ENCODE data around the gene SUCLG2.

SUCLG2 gene

DNA sequence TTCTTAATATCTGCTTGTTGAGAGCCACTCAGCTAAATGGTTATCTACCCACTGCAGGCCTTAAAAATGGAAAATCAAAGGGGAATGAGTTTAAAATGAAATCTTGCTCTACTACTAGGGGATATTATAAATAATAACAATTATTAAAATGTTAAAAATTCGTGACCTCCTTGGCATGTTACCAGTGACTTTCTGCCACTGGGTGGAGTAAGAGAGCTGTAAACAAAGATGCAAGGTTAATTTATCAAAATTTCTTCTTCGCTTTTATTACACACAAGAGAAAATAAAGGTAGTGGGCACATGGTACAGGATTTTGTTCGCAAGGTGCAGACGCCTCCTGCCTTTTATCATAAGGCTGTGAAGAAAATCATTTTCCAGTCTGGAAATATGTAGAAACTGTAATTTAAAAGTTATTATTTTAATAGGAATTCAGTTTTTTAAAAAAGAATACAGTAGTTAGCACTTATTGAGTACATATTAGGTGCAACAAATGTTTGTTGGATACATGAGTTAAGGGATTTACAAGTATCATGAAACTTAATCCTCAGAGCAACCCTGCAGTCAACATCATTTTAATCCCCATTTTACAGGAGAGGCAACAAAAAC is 272.6 kb downstream of the SUCLG2 start:
- H3K9me3 ChIP-seq (ENCODE audit: control insufficient read depth, low read length), result no peaks in the 10 kb centered on the region
- no peaks in the 10 kb centered on the region for H3K27me3 ChIP-seq (replicated peaks; ENCODE audit: control insufficient read depth, insufficient read depth, low read length, poor library complexity, severe bottlenecking)
- no peaks in the 10 kb centered on the region for H3K4me1 ChIP-seq (ENCODE audit: control insufficient read depth, insufficient read depth, low read length, poor library complexity, severe bottlenecking)
- no peak overlapping the region for H3K4me3 ChIP-seq (ENCODE audit: insufficient read depth, low read depth, low read length, poor library complexity, severe bottlenecking)
- peaks cover 11% of the 10 kb centered on the region for H3K36me3 ChIP-seq (ENCODE audit: control insufficient read depth, insufficient read depth, low read length)
- H3K27ac ChIP-seq (ENCODE audit: insufficient read depth, low read length, poor library complexity, severe bottlenecking), result no peak overlapping the region
- DNase-seq, result no peak

DNA sequence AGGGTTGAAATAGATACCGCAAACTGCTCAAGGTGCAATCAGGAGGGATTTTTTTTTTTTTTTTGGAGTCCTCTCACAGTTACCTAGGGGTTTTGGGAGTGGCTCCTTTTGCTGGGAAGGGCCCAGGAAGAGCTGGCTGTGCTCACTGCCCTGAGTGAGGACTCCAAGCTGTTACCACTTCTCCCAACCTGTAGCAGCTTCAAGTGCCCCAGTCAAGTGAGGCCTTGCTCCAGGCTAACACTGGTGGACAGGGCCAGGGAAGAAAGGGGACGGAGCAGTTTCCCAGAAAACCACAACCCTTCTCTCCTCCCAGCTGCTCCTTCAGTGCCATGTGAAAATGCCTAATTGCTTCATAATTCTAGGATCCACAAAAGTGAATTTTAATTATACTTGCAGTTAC is 274.3 kb downstream of the SUCLG2 start:
- Histone ChIP-seq H3K36me3 (ENCODE audit: control insufficient read depth, insufficient read depth, low read length) (peaks cover 22% of the 10 kb centered on the region), H3K9me3 (ENCODE audit: control insufficient read depth, low read length) (no peaks in the 10 kb centered on the region), H3K4me3 (ENCODE audit: insufficient read depth, low read depth, low read length, poor library complexity, severe bottlenecking) (no peak overlapping the region), H3K27me3 (replicated peaks; ENCODE audit: control insufficient read depth, insufficient read depth, low read length, poor library complexity, severe bottlenecking) (no peaks in the 10 kb centered on the region), H3K4me1 (ENCODE audit: control insufficient read depth, insufficient read depth, low read length, poor library complexity, severe bottlenecking) (no peaks in the 10 kb centered on the region), H3K27ac (ENCODE audit: insufficient read depth, low read length, poor library complexity, severe bottlenecking) (no peak overlapping the region)
- no peak for DNase-seq

DNA sequence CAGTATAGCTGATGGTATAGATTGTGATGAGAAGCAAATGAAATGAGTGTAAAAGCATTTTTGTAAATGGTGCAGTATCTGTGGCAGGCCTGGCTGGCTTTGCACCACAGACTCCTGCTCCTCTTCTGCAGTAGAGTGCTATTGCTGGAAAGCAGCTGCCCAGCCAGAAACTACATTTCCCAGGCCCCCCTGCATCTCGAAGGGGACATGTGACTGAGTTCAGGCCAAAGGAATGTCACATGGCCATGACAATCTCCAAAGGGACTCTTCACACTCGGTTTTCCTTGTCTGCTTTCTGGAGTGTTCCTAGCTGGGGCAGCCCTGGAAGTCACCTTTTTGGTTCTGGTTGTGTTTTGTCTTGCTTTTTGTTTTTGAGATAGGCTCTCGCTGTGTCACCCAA is 277.1 kb downstream of the SUCLG2 start:
- H3K4me3 ChIP-seq (ENCODE audit: insufficient read depth, low read depth, low read length, poor library complexity, severe bottlenecking), result no peak overlapping the region
- H3K4me1 ChIP-seq (ENCODE audit: control insufficient read depth, insufficient read depth, low read length, poor library complexity, severe bottlenecking), result no peaks in the 10 kb centered on the region

DNA sequence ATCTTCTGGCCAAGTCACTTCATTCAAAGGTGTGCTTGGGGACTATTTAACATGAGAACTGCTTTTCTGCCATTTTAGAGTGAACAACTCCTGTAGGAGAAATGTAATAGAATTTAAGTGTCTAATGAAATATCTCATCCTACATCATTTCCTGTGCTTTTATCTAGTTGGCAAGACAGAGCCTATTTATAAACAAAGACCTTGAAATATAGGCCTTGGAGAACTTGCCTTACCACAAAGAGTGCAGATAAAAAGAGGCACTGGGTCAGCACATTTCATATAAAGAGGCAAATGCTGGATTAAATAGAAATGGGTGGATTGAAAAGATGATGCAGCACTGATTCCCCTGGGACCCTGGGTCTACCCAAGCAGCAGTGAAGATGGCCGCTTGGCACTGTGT is 278.0 kb downstream of the SUCLG2 start:
- no peaks in the 10 kb centered on the region for H3K4me1 ChIP-seq (ENCODE audit: control insufficient read depth, insufficient read depth, low read length, poor library complexity, severe bottlenecking)
- H3K4me3 ChIP-seq (ENCODE audit: insufficient read depth, low read depth, low read length, poor library complexity, severe bottlenecking), result no peak overlapping the region
- no peak overlapping the region for H3K27ac ChIP-seq (ENCODE audit: insufficient read depth, low read length, poor library complexity, severe bottlenecking)
- H3K36me3 ChIP-seq (ENCODE audit: control insufficient read depth, insufficient read depth, low read length), result peaks cover 29% of the 10 kb centered on the region
- H3K27me3 ChIP-seq (replicated peaks; ENCODE audit: control insufficient read depth, insufficient read depth, low read length, poor library complexity, severe bottlenecking), result no peaks in the 10 kb centered on the region
- DNase-seq, result no peak
- no peaks in the 10 kb centered on the region for H3K9me3 ChIP-seq (ENCODE audit: control insufficient read depth, low read length)

More for the DNA sequence above, 277.1 kb downstream of the SUCLG2 start:
- Histone ChIP-seq H3K27me3 (replicated peaks; ENCODE audit: control insufficient read depth, insufficient read depth, low read length, poor library complexity, severe bottlenecking) (no peaks in the 10 kb centered on the region), H3K9me3 (ENCODE audit: control insufficient read depth, low read length) (no peaks in the 10 kb centered on the region), H3K36me3 (ENCODE audit: control insufficient read depth, insufficient read depth, low read length) (peaks cover 28% of the 10 kb centered on the region), H3K27ac (ENCODE audit: insufficient read depth, low read length, poor library complexity, severe bottlenecking) (no peak overlapping the region)
- no peak for DNase-seq

DNA sequence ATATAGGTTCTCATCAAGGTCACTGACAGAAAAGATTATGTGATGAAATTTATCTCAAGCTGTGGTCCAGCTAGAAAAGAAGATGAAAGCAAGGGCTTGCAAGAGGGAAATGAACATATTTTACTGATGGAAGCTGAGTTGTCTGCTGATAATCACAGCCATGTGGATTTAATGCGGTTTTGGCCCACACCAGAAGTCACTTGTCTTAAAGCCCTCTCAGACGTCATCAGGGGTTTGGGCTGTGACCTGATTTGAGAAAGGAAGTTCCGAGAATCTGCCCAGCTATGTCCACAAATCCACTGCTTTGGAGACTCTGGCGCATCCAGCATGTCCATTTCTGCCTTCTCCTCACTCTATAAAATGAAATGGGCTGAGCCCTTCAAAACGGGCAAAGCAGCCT is 278.4 kb downstream of the SUCLG2 start:
- no peaks in the 10 kb centered on the region for H3K4me1 ChIP-seq (ENCODE audit: control insufficient read depth, insufficient read depth, low read length, poor library complexity, severe bottlenecking)
- no peak overlapping the region for H3K4me3 ChIP-seq (ENCODE audit: insufficient read depth, low read depth, low read length, poor library complexity, severe bottlenecking)
- no peak for DNase-seq
- H3K36me3 ChIP-seq (ENCODE audit: control insufficient read depth, insufficient read depth, low read length), result peaks cover 29% of the 10 kb centered on the region
- no peaks in the 10 kb centered on the region for H3K27me3 ChIP-seq (replicated peaks; ENCODE audit: control insufficient read depth, insufficient read depth, low read length, poor library complexity, severe bottlenecking)
- no peak overlapping the region for H3K27ac ChIP-seq (ENCODE audit: insufficient read depth, low read length, poor library complexity, severe bottlenecking)
- no peaks in the 10 kb centered on the region for H3K9me3 ChIP-seq (ENCODE audit: control insufficient read depth, low read length)

DNA sequence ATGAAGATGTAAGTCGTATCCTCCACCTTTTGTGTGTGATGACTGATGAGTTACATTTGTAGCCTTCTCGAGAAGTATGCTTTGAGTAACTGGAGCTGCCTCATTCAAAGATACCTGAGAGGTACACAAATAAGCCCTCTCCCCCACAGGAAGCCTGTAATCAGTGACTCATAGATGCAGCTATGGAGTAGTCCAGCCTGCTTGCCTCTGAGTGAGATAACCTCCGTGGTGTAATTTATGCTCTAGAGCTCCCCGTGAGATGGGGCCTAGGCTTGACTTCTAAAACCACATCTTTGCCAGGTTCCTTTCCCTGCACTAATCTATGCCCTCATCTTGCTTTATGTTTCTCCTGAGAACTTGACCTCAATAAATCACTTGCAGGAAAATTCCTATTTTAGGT is 291.7 kb downstream of the SUCLG2 start:
- Histone ChIP-seq H3K36me3 (ENCODE audit: control insufficient read depth, insufficient read depth, low read length) (no peaks in the 10 kb centered on the region), H3K4me1 (ENCODE audit: control insufficient read depth, insufficient read depth, low read length, poor library complexity, severe bottlenecking) (no peaks in the 10 kb centered on the region), H3K9me3 (ENCODE audit: control insufficient read depth, low read length) (no peaks in the 10 kb centered on the region), H3K27me3 (replicated peaks; ENCODE audit: control insufficient read depth, insufficient read depth, low read length, poor library complexity, severe bottlenecking) (no peaks in the 10 kb centered on the region), H3K27ac (ENCODE audit: insufficient read depth, low read length, poor library complexity, severe bottlenecking) (no peak overlapping the region), H3K4me3 (ENCODE audit: insufficient read depth, low read depth, low read length, poor library complexity, severe bottlenecking) (no peak overlapping the region)
- no peak for DNase-seq

DNA sequence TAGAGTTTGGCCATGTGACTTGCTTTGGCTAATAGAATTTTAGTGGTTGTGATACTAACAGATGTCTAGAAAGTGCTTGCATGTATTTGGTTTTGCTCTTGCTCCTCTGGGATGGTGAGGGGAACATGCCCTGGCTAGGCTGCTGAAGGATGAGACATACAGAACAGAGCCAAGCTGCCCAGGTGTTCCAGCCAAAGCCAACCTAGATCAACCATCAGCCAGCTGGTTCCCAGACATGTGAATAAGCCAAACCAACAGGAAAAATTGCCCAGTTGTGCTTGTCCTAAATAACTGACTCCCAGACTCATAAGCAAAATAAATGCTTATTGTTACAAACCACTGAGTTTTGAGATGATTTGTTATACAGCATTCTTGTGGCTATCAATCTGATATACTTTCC is 292.6 kb downstream of the SUCLG2 start:
- Histone ChIP-seq H3K27ac (ENCODE audit: insufficient read depth, low read length, poor library complexity, severe bottlenecking) (no peak overlapping the region), H3K9me3 (ENCODE audit: control insufficient read depth, low read length) (no peaks in the 10 kb centered on the region), H3K4me1 (ENCODE audit: control insufficient read depth, insufficient read depth, low read length, poor library complexity, severe bottlenecking) (no peaks in the 10 kb centered on the region), H3K4me3 (ENCODE audit: insufficient read depth, low read depth, low read length, poor library complexity, severe bottlenecking) (no peak overlapping the region), H3K27me3 (replicated peaks; ENCODE audit: control insufficient read depth, insufficient read depth, low read length, poor library complexity, severe bottlenecking) (no peaks in the 10 kb centered on the region), H3K36me3 (ENCODE audit: control insufficient read depth, insufficient read depth, low read length) (no peaks in the 10 kb centered on the region)
- DNase-seq, result no peak

DNA sequence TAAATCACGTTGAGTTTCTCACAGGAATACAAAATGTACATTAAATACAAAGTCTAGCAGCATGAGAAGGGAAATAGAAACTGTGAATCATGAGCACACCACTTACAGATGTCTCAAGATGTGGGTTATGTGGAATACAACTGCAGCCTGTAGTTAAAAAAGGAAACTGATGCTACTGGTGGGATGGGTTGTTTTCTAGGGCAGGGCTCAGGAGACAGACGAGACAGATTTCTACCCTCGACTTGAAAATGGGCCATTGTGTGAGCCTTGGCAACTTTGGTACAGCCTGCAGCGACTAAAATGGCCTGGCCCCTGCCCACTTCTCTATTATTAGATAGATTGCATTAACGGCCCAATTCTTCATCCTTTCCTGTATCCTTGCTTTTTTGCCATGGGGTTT is 293.1 kb downstream of the SUCLG2 start:
- no peaks in the 10 kb centered on the region for H3K36me3 ChIP-seq (ENCODE audit: control insufficient read depth, insufficient read depth, low read length)
- no peaks in the 10 kb centered on the region for H3K4me1 ChIP-seq (ENCODE audit: control insufficient read depth, insufficient read depth, low read length, poor library complexity, severe bottlenecking)
- H3K27ac ChIP-seq (ENCODE audit: insufficient read depth, low read length, poor library complexity, severe bottlenecking), result no peak overlapping the region
- no peak overlapping the region for H3K4me3 ChIP-seq (ENCODE audit: insufficient read depth, low read depth, low read length, poor library complexity, severe bottlenecking)
- no peaks in the 10 kb centered on the region for H3K27me3 ChIP-seq (replicated peaks; ENCODE audit: control insufficient read depth, insufficient read depth, low read length, poor library complexity, severe bottlenecking)
- no peak for DNase-seq
- no peaks in the 10 kb centered on the region for H3K9me3 ChIP-seq (ENCODE audit: control insufficient read depth, low read length)

DNA sequence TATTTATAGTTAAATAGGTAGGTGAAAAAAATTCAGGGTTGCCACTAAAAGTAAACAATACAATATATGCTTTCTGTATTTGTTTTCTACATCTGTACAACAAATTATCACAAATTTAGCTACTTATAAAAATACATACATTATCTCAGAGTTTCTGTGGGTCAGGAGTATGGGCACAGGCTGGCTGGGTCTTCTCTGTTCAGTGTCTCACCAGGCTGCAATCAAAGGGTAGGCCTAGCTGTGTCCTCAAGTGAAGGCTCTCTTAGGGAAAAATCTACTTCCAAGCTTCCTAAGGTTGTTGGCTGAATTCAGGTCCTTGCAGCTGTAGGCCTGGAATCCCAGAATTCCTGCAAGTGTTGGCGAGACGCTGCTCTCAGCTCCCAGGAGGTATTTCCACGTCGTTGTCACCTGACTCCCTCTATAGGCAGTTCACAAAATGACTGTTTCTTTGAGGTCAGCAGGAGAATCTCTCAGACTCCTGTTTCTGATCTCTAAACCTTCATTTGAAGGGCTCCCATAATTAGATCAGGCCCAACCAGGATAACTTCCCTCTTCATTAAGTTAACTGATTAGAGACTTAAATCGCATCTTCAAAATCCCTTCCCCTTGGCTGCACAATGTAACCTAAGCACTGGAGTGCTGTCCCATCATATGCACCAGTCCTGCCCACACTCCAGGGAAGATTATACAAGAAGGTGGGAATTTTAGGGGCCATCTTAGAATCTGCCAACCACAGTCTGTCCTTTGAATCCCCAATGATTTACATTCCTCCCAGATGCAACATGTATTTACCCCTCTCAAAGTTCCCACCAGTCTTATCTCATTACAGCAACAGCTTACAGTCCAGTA is 296.6 kb downstream of the SUCLG2 start:
- H3K9me3 ChIP-seq (ENCODE audit: control insufficient read depth, low read length), result no peaks in the 10 kb centered on the region
- H3K36me3 ChIP-seq (ENCODE audit: control insufficient read depth, insufficient read depth, low read length), result no peaks in the 10 kb centered on the region
- DNase-seq, result no peak
- H3K27me3 ChIP-seq (replicated peaks; ENCODE audit: control insufficient read depth, insufficient read depth, low read length, poor library complexity, severe bottlenecking), result no peaks in the 10 kb centered on the region
- no peak overlapping the region for H3K27ac ChIP-seq (ENCODE audit: insufficient read depth, low read length, poor library complexity, severe bottlenecking)
- no peaks in the 10 kb centered on the region for H3K4me1 ChIP-seq (ENCODE audit: control insufficient read depth, insufficient read depth, low read length, poor library complexity, severe bottlenecking)
- no peak overlapping the region for H3K4me3 ChIP-seq (ENCODE audit: insufficient read depth, low read depth, low read length, poor library complexity, severe bottlenecking)

DNA sequence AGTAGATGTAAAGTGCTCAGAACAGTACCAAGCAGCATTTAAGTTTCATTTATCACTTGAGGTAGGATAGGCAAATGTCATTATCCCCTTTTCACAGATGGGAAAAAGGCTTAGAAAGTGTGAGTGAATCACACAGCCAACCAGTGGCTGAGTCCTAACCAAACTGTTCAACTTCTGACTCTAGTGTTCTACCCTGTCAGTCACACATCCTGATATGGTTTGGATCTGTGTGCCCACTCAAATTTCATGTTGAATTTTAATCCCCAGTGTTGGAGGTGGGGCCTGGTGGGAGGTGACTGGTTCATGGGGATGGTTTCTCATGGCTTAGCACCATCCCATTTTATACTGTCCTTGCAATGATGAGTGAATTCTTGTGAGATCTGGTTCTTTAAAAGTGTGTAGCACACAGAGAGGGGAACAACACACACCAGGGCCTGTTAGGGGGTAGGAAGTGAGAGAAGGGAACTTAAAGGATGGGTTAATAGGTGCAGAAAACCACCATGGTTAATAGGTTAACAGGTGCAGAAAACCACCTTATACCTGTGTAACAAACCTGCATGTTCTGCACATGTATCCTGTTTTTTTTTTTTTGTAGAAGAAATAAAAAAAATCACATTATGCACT is 304.7 kb downstream of the SUCLG2 start:
- no peaks in the 10 kb centered on the region for H3K27me3 ChIP-seq (replicated peaks; ENCODE audit: control insufficient read depth, insufficient read depth, low read length, poor library complexity, severe bottlenecking)
- no peaks in the 10 kb centered on the region for H3K9me3 ChIP-seq (ENCODE audit: control insufficient read depth, low read length)
- no peak overlapping the region for H3K27ac ChIP-seq (ENCODE audit: insufficient read depth, low read length, poor library complexity, severe bottlenecking)
- DNase-seq, result no peak
- H3K36me3 ChIP-seq (ENCODE audit: control insufficient read depth, insufficient read depth, low read length), result no peaks in the 10 kb centered on the region
- H3K4me3 ChIP-seq (ENCODE audit: insufficient read depth, low read depth, low read length, poor library complexity, severe bottlenecking), result no peak overlapping the region
- H3K4me1 ChIP-seq (ENCODE audit: control insufficient read depth, insufficient read depth, low read length, poor library complexity, severe bottlenecking), result no peaks in the 10 kb centered on the region
